ENCODE results near the gene PET100. TPM values are rescaled to one million over a fixed set of nuclear protein-coding genes. Genes with fewer than 3 reads are reported as not detected.

The PET100 gene
- total RNA-seq, 1 experiment from 2014 or later, result 15.5 TPM

DNA sequence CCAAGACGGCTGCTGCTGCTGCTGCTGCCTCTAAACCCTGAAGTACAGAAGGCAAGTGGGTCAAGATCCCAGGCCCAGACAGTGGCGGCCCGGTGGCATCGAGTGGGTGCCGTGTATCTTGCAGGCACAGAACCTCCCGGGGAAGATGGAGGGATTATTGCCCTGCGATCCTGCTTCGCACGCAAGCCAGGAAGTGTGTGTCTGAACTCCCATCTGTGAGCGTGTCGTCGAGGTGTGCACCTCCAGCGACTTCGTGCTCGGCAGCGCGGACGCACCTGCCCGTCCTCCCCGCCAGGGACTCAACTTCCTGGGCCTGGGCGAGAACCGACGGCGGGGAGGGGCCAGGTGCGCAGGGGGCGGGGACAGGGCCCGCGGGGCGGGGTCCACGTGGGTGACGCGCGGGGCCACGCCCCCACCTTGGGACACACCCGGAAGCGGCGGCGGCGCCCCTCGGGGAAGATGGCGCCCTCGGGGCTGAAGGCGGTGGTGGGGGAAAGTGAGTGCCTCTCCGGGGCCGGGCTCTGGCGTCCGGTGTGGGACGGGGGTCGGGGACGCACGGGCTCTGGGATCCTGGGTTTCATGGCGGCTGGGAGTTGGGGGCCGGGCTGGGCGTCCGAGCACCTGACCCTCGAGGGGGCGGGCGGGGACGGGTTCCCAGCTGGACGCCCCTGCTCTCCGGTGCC lies 7.2 kb downstream of the PET100 start, which contains the start of gene STXBP2:
STXBP2 (plus strand) TSS at position 420 of the 683 bp plus-strand sequence; CDS start at position 460, 40 bp downstream.
- H3K9me3 ChIP-seq (ENCODE audit: low read length), result no peaks in the 10 kb centered on the region
- H3K4me1 ChIP-seq (ENCODE audit: low read length), result peaks cover 11% of the 10 kb centered on the region
- H3K27ac ChIP-seq (ENCODE audit: low read length), result peak within 1 kb of the TSS; percentile 5; the same call in 1 of the 2 replicates
- H3K27me3 ChIP-seq (ENCODE audit: low read length), result no peaks in the 10 kb centered on the region
- peak within 1 kb of the TSS; percentile 92 for H3K9ac ChIP-seq (ENCODE audit: low read length)
- H4K20me1 ChIP-seq (ENCODE audit: insufficient read depth, low read depth, low read length), result no peaks in the 10 kb centered on the region
- H2AFZ ChIP-seq (ENCODE audit: low read length), result peak within 1 kb of the TSS; percentile 54; the same call in 1 of the 2 replicates
- peak; percentile 94 for DNase-seq
- peaks cover 20% of the 10 kb centered on the region for H3K79me2 ChIP-seq (ENCODE audit: low read length)
- no peaks in the 10 kb centered on the region for H3K9me2 ChIP-seq (replicated peaks; ENCODE audit: insufficient read depth, low read length)
- peak within 1 kb of the TSS; percentile 67 for H3K4me2 ChIP-seq (ENCODE audit: low read depth, low read length, poor library complexity, severe bottlenecking)
- peak within 1 kb of the TSS; percentile 92 for H3K4me3 ChIP-seq (ENCODE audit: low read length)
- H3K36me3 ChIP-seq (ENCODE audit: insufficient read depth, low read length), result no peaks in the 10 kb centered on the region

DNA sequence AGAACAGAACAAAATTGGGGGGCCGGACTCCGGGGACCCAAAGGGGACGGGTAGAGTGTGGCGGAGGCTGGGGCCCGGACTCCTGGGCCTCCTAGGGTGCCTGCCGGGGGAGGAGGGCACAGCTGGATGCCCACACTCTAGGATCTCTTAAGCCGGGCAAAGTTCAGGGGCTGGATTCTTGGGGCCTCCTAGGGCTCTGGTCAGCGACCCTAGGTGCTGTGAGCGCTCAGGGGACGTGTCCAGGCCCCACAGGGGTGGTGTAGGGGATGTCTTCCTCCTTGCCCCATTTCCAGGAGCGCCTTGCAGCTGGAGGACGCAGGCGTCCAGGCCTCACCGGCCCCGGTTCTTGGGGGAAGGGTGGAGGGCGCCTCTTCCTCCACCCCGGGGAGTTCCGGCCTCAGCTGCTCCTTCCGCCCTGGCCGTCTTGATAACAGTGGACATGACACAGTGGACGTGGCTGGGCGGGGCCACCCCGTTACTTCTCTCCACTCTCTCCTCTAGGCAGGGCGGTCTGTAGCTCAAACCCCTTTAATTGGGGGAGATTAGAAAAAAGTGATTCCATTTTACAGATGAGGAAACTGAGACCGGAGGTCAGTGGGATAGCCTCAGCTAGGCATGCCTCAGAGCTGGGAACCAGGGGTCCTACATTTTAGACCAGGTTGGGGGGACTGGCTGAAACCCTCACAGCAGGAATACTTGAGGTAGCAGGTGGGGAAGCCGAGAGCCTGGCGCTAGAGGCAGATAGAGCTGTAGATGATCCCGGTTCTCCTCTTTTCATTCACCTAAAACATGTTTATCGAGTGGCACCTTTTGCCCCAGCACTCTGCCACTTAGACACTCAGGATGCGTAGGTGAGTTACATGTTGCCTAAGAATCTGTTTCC lies 8.0 kb downstream of the PET100 start:
- Histone ChIP-seq H3K4me2 (ENCODE audit: low read depth, low read length, poor library complexity, severe bottlenecking) (peak overlapping the region; percentile 67), H3K9ac (ENCODE audit: low read length) (peak overlapping the region; percentile 92), H2AFZ (ENCODE audit: low read length) (peak overlapping the region; percentile 42; the same call in 1 of the 2 replicates), H3K27ac (ENCODE audit: low read length) (peak overlapping the region; percentile 5; the same call in 1 of the 2 replicates), H3K4me3 (ENCODE audit: low read length) (peak overlapping the region; percentile 92), H3K27me3 (ENCODE audit: low read length) (no peaks in the 10 kb centered on the region), H3K36me3 (ENCODE audit: insufficient read depth, low read length) (no peaks in the 10 kb centered on the region; the same call in 1 of the 2 replicates), H4K20me1 (ENCODE audit: insufficient read depth, low read depth, low read length) (no peaks in the 10 kb centered on the region), H3K79me2 (ENCODE audit: low read length) (peaks cover 20% of the 10 kb centered on the region), H3K9me3 (ENCODE audit: low read length) (no peaks in the 10 kb centered on the region), H3K4me1 (ENCODE audit: low read length) (peaks cover 11% of the 10 kb centered on the region), H3K9me2 (replicated peaks; ENCODE audit: insufficient read depth, low read length) (no peaks in the 10 kb centered on the region)
- peak; percentile 60 for DNase-seq

DNA sequence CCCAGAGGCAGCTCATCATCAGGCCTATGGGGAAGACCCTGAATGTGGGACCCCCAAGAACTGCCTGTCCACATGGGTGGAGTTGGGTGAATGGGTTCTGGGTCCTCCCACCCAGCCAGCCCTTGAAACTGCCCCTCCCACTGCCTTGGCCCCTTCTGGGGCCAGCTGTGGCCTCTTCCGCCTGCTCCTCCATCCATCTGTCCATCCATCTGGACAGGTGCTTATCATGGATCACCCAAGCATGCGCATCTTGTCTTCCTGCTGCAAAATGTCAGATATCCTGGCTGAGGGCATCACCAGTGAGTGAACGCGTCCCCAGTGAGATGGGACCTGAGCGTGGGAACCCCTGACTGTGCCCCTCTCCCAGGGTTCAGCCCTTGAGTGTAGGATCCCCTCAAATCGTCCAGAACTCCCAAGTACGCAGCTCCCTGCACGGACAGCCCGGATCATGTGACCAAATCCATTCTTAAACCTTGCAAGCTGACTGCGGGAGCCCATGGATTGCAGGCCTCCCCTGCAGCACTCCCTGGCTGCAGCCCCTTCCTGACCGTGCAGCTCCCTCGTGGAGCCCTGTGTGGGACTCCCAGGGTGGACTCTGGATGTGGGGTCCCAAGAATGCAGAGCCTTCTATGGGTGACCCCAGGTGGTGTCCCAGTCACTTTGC lies 9.3 kb downstream of the PET100 start:
- no peak overlapping the region for H3K27ac ChIP-seq (ENCODE audit: low read length)
- no peaks in the 10 kb centered on the region for H4K20me1 ChIP-seq (ENCODE audit: insufficient read depth, low read depth, low read length)
- peaks cover 20% of the 10 kb centered on the region for H3K79me2 ChIP-seq (ENCODE audit: low read length)
- H3K27me3 ChIP-seq (ENCODE audit: low read length), result no peaks in the 10 kb centered on the region
- H3K4me2 ChIP-seq (ENCODE audit: low read depth, low read length, poor library complexity, severe bottlenecking), result no peak overlapping the region
- no peak overlapping the region for H3K9ac ChIP-seq (ENCODE audit: low read length)
- no peaks in the 10 kb centered on the region; the same call in 1 of the 2 replicates for H3K36me3 ChIP-seq (ENCODE audit: insufficient read depth, low read length)
- peaks cover 11% of the 10 kb centered on the region for H3K4me1 ChIP-seq (ENCODE audit: low read length)
- H3K9me2 ChIP-seq (replicated peaks; ENCODE audit: insufficient read depth, low read length), result no peaks in the 10 kb centered on the region
- no peak for DNase-seq
- no peak overlapping the region for H2AFZ ChIP-seq (ENCODE audit: low read length)
- no peak overlapping the region for H3K4me3 ChIP-seq (ENCODE audit: low read length)
- no peaks in the 10 kb centered on the region for H3K9me3 ChIP-seq (ENCODE audit: low read length)

DNA sequence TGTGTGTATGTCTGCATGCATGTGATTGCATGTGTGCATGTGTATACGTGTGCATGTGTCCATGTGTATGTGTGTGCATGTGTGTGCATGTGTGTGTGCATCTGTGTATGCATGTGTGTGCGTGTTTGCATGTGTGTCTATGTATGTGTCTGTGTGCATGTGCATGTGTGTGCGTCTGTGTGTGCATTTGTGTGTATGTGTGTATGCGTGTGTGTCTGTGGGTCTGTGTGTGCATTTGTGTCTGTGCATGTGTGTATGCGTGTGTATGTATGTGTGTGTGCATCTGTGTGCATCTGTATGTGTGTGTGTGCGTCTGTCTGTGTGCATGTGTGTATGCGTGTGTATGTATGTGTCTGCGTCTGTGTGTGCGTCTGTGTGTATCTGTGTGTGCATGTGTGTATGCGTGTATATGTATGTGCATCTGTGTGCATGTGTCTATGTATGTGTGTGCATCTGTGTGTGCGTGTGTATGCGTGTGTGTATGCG lies 10.3 kb downstream of the PET100 start:
- H3K4me3 ChIP-seq (ENCODE audit: low read length), result no peak overlapping the region
- no peaks in the 10 kb centered on the region for H3K9me3 ChIP-seq (ENCODE audit: low read length)
- peaks cover 20% of the 10 kb centered on the region for H3K79me2 ChIP-seq (ENCODE audit: low read length)
- no peak overlapping the region for H3K4me2 ChIP-seq (ENCODE audit: low read depth, low read length, poor library complexity, severe bottlenecking)
- no peaks in the 10 kb centered on the region for H3K9me2 ChIP-seq (replicated peaks; ENCODE audit: insufficient read depth, low read length)
- no peak overlapping the region for H3K9ac ChIP-seq (ENCODE audit: low read length)
- no peaks in the 10 kb centered on the region for H3K27me3 ChIP-seq (ENCODE audit: low read length)
- peaks cover 11% of the 10 kb centered on the region for H3K4me1 ChIP-seq (ENCODE audit: low read length)
- no peak overlapping the region for H2AFZ ChIP-seq (ENCODE audit: low read length)
- H3K27ac ChIP-seq (ENCODE audit: low read length), result no peak overlapping the region
- no peaks in the 10 kb centered on the region; the same call in 1 of the 2 replicates for H4K20me1 ChIP-seq (ENCODE audit: insufficient read depth, low read depth, low read length)
- DNase-seq, result no peak
- no peaks in the 10 kb centered on the region; the same call in 1 of the 2 replicates for H3K36me3 ChIP-seq (ENCODE audit: insufficient read depth, low read length)

DNA sequence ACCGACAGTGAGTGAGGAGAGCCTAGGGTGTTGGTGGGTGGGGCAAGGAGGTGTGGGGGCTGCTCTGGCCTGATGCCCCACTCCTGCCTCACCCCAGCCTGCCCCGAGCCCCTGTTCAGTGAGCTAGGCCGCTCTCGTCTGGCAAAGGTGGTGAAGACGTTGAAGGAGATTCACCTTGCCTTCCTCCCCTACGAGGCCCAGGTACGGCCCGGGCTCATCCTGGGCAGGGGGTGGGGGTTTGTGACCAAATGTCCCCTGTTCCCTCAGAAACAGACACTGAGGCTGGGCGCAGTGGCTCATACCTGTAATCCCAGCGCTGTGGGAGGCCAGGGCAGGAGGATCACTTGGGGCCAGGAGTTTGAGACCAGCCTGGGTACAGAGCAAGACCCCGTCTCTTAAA lies 11.2 kb downstream of the PET100 start:
- H3K9me3 ChIP-seq (ENCODE audit: low read length), result no peaks in the 10 kb centered on the region
- DNase-seq, result no peak
- H3K79me2 ChIP-seq (ENCODE audit: low read length), result peaks cover 20% of the 10 kb centered on the region
- H3K9me2 ChIP-seq (replicated peaks; ENCODE audit: insufficient read depth, low read length), result no peaks in the 10 kb centered on the region
- peaks cover 11% of the 10 kb centered on the region for H3K4me1 ChIP-seq (ENCODE audit: low read length)
- H3K27me3 ChIP-seq (ENCODE audit: low read length), result no peaks in the 10 kb centered on the region
- H4K20me1 ChIP-seq (ENCODE audit: insufficient read depth, low read depth, low read length), result no peaks in the 10 kb centered on the region; the same call in 1 of the 2 replicates
- H3K9ac ChIP-seq (ENCODE audit: low read length), result no peak overlapping the region
- no peak overlapping the region for H3K27ac ChIP-seq (ENCODE audit: low read length)
- no peak overlapping the region for H3K4me2 ChIP-seq (ENCODE audit: low read depth, low read length, poor library complexity, severe bottlenecking)
- H3K36me3 ChIP-seq (ENCODE audit: insufficient read depth, low read length), result no peaks in the 10 kb centered on the region; the same call in 1 of the 2 replicates
- no peak overlapping the region for H2AFZ ChIP-seq (ENCODE audit: low read length)
- H3K4me3 ChIP-seq (ENCODE audit: low read length), result no peak overlapping the region

DNA sequence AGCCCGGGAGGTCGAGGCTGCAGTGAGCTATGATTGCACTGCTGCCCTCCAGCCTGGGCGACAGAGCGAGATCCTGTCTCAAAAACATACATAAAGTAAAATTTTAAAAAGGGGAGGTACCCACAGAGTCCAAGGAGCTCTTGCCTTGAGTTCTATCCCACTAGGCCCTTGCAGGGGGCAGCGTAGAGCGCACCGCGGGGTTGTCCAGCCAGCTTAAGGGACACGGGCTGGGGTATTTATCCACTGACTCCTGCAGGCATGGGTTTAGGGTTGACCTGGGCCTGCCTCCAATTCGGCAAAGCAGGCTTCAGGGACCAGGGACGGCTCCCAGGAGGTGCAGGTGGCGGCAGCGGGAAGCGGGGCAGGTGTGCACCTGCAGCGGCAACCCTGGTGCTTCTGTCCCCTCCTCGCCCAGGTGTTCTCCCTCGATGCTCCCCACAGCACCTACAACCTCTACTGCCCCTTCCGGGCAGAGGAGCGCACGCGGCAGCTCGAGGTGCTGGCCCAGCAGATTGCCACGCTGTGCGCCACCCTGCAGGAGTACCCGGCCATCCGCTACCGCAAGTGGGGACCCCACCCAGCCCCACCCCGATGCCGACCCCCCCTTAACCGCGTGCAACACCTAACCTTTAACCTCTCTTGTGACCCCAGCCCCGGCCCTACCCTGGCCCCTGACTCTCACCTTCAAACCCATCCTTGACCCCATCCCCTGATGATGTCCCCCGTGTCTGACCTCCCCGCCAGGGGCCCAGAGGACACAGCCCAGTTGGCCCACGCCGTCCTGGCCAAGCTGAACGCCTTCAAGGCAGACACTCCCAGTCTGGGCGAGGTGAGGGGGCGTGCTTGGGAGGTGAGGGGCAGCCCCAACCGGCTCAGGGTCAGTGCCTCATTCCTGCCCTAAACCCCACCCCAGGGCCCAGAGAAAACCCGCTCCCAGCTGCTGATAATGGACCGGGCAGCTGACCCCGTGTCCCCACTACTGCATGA lies 12.0 kb downstream of the PET100 start:
- no peak overlapping the region for H3K9ac ChIP-seq (ENCODE audit: low read length)
- no peak for DNase-seq
- no peaks in the 10 kb centered on the region; the same call in 1 of the 2 replicates for H3K36me3 ChIP-seq (ENCODE audit: insufficient read depth, low read length)

More for the DNA sequence above, 12.0 kb downstream of the PET100 start:
- no peaks in the 10 kb centered on the region for H3K27me3 ChIP-seq (ENCODE audit: low read length)
- no peak overlapping the region for H3K4me2 ChIP-seq (ENCODE audit: low read depth, low read length, poor library complexity, severe bottlenecking)
- peaks cover 20% of the 10 kb centered on the region for H3K79me2 ChIP-seq (ENCODE audit: low read length)
- no peak overlapping the region for H3K27ac ChIP-seq (ENCODE audit: low read length)
- peaks cover 10% of the 10 kb centered on the region for H3K4me1 ChIP-seq (ENCODE audit: low read length)
- no peak overlapping the region for H3K4me3 ChIP-seq (ENCODE audit: low read length)
- H3K9me2 ChIP-seq (replicated peaks; ENCODE audit: insufficient read depth, low read length), result no peaks in the 10 kb centered on the region
- no peak overlapping the region for H2AFZ ChIP-seq (ENCODE audit: low read length)
- no peaks in the 10 kb centered on the region for H3K9me3 ChIP-seq (ENCODE audit: low read length)
- no peaks in the 10 kb centered on the region; the same call in 1 of the 2 replicates for H4K20me1 ChIP-seq (ENCODE audit: insufficient read depth, low read depth, low read length)
